Ovary (tissue), 9 donors: ENCODE measurements around the gene SLC26A11. TPM values are rescaled to one million over a fixed set of nuclear protein-coding genes. Genes with fewer than 3 reads are reported as not detected.

Source experiments
- DNase-seq, 5 donors: peaks; one replicate each; pipeline ENCODE4 v3.0.0-alpha.2; 2019 to 2020
- H3K27ac ChIP-seq, 2 donors: fragments of 200-600 bp; one replicate each; pipeline versions ENCODE4 v1.5.1 to v1.8.0; 2019 to 2022
- H3K27me3 ChIP-seq: fragments of 200-600 bp; one replicate; pipeline ENCODE4 v1.8.0; 2022
- H3K36me3 ChIP-seq: fragments of 200-600 bp; sonication (generic); one replicate; pipeline ENCODE4 v1.5.1; 2019
- H3K4me1 ChIP-seq: one replicate; pipeline ENCODE4 v1.8.1; 2013; ENCODE audit warnings: mild to moderate bottlenecking, moderate library complexity; ENCODE audit not compliant: insufficient read depth
- H3K4me3 ChIP-seq: fragments of 200-600 bp; sonication (generic); one replicate; pipeline ENCODE4 v1.5.1; 2017
- H3K9me3 ChIP-seq, 2 donors: fragments of 200-600 bp in 1 of 2; sonication (generic) in 1 of 2; one replicate each; pipeline versions ENCODE4 v1.5.1 to v1.8.1; 2013 to 2019; ENCODE audit warnings: mild to moderate bottlenecking in 1 of 2, moderate library complexity in 1 of 2
- EP300 ChIP-seq: sonication (generic); formaldehyde crosslinking; IDR thresholded peaks from one replicate; pipeline ENCODE4 v1.6.1; 2017; ENCODE audit warnings: antibody characterized with exemption
- POLR2A ChIP-seq: fragments of 450-650 bp; IDR thresholded peaks from one replicate; pipeline ENCODE4 v1.6.1; 2017; ENCODE audit warnings: antibody characterized with exemption, mild to moderate bottlenecking, moderate library complexity
- WGBS, 3 donors: extraction: QIAGEN DNeasy Blood & Tissue Kit in 1 of 3; methylation state at CpG; one replicate each; pipeline versions ENCODE4 v1.1.5 to v1.1.7; 2013 to 2017; 5-methylcytosine and 5-hydroxymethylcytosine counted together
- intact Hi-C, 4 donors: fragments of 100-400 bp; cut with DNase I; formaldehyde crosslinking; loops; one replicate each; pipeline versions ENCODE4 v1.11.0 to v1.15.1; 2022 to 2023
- polyA plus RNA-seq, 2 donors: library from polyadenylated mRNA; stranded (reverse); fragments of 200-250 nt in 1 of 2; fragments of 350-450 nt in 1 of 2; fragmentation: Illumina TruSeq in 1 of 2; extraction: RNeasy Lipid Tissue Mini Kit (QIAGEN cat#74804) in 1 of 2; gene quantifications; one replicate each; pipeline ENCODE4 v1.2.3, GENCODE V29; 2013 to 2014
- total RNA-seq, 7 donors: library from RNA; depleted of rRNA in 2 of 7; stranded (reverse); fragments of >200 nt in 2 of 7; fragmentation: NEBNext Ultra II Directional in 3 of 7; extraction: Animal tissue kit (Norgen Biotek cat#: 25700) in 3 of 7; gene quantifications; one replicate each; pipeline versions ENCODE4 v1.1.0 to v1.2.4, GENCODE V29; 2016 to 2023
- TF ChIP-seq, protein P1 (sequence below), 3 donors: fragments of 450-650 bp in 2 of 3; fragments of 200-600 bp in 1 of 3; IDR thresholded peaks; one replicate each; pipeline versions ENCODE4 v1.5.1 to v1.8.0; 2016 to 2022; ENCODE audit warnings: antibody characterized with exemption in 3 of 3, mild to moderate bottlenecking in 1 of 3
- donor health status: DM: no; HTN: no; CAD: no; lungs with moderate emphysema.
- donor health status: DM: no; HTN: no; CAD: no.
- donor health status: Bipolar disorder and iron deficiency.
- donor health status: DM: yes; HTN: yes; CAD: no.
- donor health status: DM: no; HTN: no; CAD: no.
- donor health status: DM: yes; HTN: yes; CAD: no.

The SLC26A11 gene
- total and polyA plus RNA-seq, 9 donors, result 8.4 to 30.3 (median 22.8) TPM

DNA sequence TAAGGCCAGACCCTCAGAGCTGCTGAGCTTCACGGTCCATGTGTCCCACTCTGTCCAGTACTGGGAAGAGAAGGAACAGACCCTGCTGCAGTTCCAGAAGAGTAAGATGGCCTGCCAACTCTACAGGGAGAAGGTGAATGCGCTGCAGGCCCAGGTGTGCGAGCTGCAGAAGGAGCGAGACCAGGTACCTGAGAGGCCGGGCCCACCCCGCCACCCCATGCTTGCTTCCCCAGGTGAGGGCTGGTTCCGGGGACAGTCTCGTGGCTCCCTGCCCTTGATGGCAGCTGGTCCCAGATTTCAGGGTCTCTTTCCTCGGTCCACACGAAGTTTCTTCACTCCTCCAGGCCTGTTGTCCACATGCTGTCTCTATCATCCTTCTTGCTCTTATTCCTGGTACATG, 29.5 kb upstream of the SLC26A11 start:
- Histone ChIP-seq H3K9me3 (no peaks in the 10 kb centered on the region), H3K36me3 (no peaks in the 10 kb centered on the region), H3K4me1 (no peaks in the 10 kb centered on the region), H3K4me3 (no peak overlapping the region), H3K27me3 (no peaks in the 10 kb centered on the region), H3K27ac (no peak overlapping the region)
- TF ChIP-seq POLR2A (no peak), EP300 (no peak)
- TF ChIP-seq, protein P1, sequence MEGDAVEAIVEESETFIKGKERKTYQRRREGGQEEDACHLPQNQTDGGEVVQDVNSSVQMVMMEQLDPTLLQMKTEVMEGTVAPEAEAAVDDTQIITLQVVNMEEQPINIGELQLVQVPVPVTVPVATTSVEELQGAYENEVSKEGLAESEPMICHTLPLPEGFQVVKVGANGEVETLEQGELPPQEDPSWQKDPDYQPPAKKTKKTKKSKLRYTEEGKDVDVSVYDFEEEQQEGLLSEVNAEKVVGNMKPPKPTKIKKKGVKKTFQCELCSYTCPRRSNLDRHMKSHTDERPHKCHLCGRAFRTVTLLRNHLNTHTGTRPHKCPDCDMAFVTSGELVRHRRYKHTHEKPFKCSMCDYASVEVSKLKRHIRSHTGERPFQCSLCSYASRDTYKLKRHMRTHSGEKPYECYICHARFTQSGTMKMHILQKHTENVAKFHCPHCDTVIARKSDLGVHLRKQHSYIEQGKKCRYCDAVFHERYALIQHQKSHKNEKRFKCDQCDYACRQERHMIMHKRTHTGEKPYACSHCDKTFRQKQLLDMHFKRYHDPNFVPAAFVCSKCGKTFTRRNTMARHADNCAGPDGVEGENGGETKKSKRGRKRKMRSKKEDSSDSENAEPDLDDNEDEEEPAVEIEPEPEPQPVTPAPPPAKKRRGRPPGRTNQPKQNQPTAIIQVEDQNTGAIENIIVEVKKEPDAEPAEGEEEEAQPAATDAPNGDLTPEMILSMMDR (IDR thresholded peaks at IDR 0.05), result no peak
- intact Hi-C loops, result loop anchor here in 1 of 4 donors (10.0 kb wide), 1 partner anchor 174 kb away; no protein-coding TSS in a partner anchor
- no peak for DNase-seq
- 84 to 89% (median 87%) methylated on average over 10 of the region's 10 CpGs for WGBS, 3 donors

DNA sequence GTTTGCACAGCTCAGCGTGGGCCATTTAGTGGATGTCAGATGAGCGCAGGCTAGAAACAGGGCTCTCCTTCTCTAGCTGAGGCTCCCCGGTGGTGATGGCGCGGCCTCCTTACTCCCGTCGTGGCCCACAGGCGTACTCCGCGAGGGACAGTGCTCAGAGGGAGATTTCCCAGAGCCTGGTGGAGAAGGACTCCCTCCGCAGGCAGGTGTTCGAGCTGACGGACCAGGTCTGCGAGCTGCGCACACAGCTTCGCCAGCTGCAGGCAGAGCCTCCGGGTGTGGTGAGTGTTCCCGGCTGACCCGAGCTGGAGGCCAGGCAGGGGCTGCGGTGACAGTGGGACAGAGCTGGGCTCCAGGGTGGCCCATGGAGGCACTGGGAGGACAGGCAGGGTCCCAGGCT, 29.0 kb upstream of the SLC26A11 start:
- H3K27me3 ChIP-seq, result no peaks in the 10 kb centered on the region
- no peaks in the 10 kb centered on the region for H3K36me3 ChIP-seq
- no peak overlapping the region for H3K27ac ChIP-seq
- no peaks in the 10 kb centered on the region for H3K4me1 ChIP-seq
- H3K4me3 ChIP-seq, result no peak overlapping the region
- TF ChIP-seq, protein P1 (IDR thresholded peaks at IDR 0.05), result no peak
- TF ChIP-seq POLR2A (no peak), EP300 (no peak)
- no peak for DNase-seq
- intact Hi-C loops, result loop anchor here in 1 of 4 donors (10.0 kb wide), 1 partner anchor 174 kb away; no protein-coding TSS in a partner anchor
- 85 to 89% (median 85%) methylated on average over 20 of the region's 20 CpGs for WGBS, 3 donors
- H3K9me3 ChIP-seq, result no peaks in the 10 kb centered on the region

DNA sequence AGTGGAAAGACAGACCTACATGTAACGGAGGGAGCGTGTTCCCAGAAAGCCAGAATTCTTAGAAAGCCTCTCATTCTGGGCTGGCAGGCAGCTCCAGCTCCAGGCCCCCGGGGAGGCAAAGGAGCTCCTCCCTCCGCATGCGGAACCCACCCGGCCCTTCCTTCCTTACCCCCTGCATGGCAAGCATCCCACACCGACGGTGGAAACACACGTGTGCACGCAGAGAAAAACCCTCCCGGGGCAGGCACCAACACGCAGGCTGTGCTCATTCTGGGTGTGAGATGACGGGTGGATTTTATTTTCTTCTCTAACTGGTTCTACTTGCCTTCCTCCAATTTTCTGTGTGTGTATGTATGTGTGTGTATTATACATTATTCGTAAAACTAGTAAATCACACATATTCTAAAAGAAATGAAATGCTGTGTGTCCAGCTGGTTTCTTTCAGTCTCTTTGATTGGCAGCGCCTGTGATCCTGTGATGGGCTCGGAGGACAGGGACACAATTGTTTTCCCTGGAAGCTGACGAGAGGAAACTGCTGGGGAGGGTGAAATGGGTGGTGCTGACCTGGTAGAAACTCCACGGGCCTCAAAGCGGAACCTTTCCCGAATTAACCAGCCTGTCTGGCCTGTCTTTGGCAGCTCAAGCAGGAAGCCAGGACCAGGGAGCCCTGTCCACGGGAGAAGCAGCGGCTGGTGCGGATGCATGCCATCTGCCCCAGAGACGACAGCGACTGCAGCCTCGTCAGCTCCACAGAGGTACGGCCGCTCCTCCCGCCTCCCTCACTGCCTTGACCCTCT, 28.2 kb upstream of the SLC26A11 start:
- no peaks in the 10 kb centered on the region for H3K36me3 ChIP-seq
- no peaks in the 10 kb centered on the region for H3K4me1 ChIP-seq
- no peak overlapping the region for H3K4me3 ChIP-seq
- 50 to 59% (median 53%) methylated on average over 29 of the region's 29 CpGs for WGBS, 3 donors
- no peaks in the 10 kb centered on the region for H3K9me3 ChIP-seq
- TF ChIP-seq POLR2A (no peak), EP300 (no peak)
- TF ChIP-seq, protein P1 (IDR thresholded peaks at IDR 0.05), result no peak
- intact Hi-C loops, result loop anchor here in 1 of 4 donors (10.0 kb wide), 1 partner anchor 173 kb away; no protein-coding TSS in a partner anchor
- no peak for DNase-seq
- H3K27ac ChIP-seq, result no peak overlapping the region
- H3K27me3 ChIP-seq, result no peaks in the 10 kb centered on the region

DNA sequence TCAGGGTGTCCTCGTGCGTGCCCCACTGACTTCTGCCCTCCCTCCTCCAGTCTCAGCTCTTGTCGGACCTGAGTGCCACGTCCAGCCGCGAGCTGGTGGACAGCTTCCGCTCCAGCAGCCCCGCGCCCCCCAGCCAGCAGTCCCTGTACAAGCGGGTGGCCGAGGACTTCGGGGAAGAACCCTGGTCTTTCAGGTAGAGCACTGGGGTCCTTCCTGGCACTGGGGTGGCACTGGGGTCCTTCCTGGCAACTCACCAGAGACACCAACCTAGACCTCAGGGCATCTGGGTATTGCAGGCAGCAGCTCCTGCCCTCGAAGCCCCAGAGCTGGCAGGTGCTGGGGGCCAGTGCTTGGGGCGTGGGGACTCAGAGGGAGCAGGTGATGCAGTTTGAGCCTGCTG, 25.1 kb upstream of the SLC26A11 start:
- H3K27me3 ChIP-seq, result no peaks in the 10 kb centered on the region
- intact Hi-C loops, result loop anchor here in 1 of 4 donors (10.0 kb wide), 1 partner anchor 170 kb away; no protein-coding TSS in a partner anchor
- no peaks in the 10 kb centered on the region for H3K36me3 ChIP-seq
- no peak overlapping the region for H3K27ac ChIP-seq
- peak in 1 of 5 donors; percentile 16 for DNase-seq
- H3K4me1 ChIP-seq, result no peaks in the 10 kb centered on the region
- 78 to 84% (median 79%) methylated on average over 12 to 14 of the region's 14 CpGs for WGBS, 3 donors
- TF ChIP-seq EP300 (no peak), POLR2A (no peak)
- TF ChIP-seq, protein P1 (IDR thresholded peaks at IDR 0.05), result no peak
- H3K4me3 ChIP-seq, result no peak overlapping the region
- no peaks in the 10 kb centered on the region for H3K9me3 ChIP-seq
